ENCODE results near the gene EDEM1.

EDEM1 gene

GRCh38 chr3:5254281-5255048, 67.0 kb downstream of the EDEM1 start:
- TF ChIP-seq CTCF (conservative IDR thresholded peaks at IDR 0.05; ENCODE audit: low read depth, low read length) = no peak
- Histone ChIP-seq H3K4me1 (ENCODE audit: low read depth, poor library complexity, severe bottlenecking) (no peaks in the 10 kb centered on the region), H2AFZ (ENCODE audit: low read depth) (no peak overlapping the region), H3K27ac (no peak overlapping the region), H3K36me3 (ENCODE audit: insufficient read depth) (no peaks in the 10 kb centered on the region), H3K4me2 (no peak overlapping the region), H4K20me1 (ENCODE audit: insufficient read depth) (no peaks in the 10 kb centered on the region), H3K4me3 (IDR thresholded peaks at IDR 0.05; ENCODE audit: insufficient read depth, low read depth, low read length) (no peak overlapping the region), H3K27me3 (ENCODE audit: insufficient read depth, low read depth) (no peaks in the 10 kb centered on the region), H3K9ac (no peak overlapping the region), H3K79me2 (ENCODE audit: insufficient read depth, low read depth) (no peaks in the 10 kb centered on the region)

GRCh38 chr3:5255404-5256344, 68.2 kb downstream of the EDEM1 start:
- no peak overlapping the region for H2AFZ ChIP-seq (ENCODE audit: low read depth)
- H4K20me1 ChIP-seq (ENCODE audit: insufficient read depth) = no peaks in the 10 kb centered on the region
- no peaks in the 10 kb centered on the region for H3K4me1 ChIP-seq (ENCODE audit: low read depth, poor library complexity, severe bottlenecking)
- no peak overlapping the region for H3K27ac ChIP-seq
- H3K36me3 ChIP-seq (ENCODE audit: insufficient read depth) = no peaks in the 10 kb centered on the region
- H3K27me3 ChIP-seq (ENCODE audit: insufficient read depth, low read depth) = no peaks in the 10 kb centered on the region
- H3K9ac ChIP-seq = no peak overlapping the region
- H3K4me2 ChIP-seq = no peak overlapping the region
- no peak overlapping the region for H3K4me3 ChIP-seq (IDR thresholded peaks at IDR 0.05; ENCODE audit: insufficient read depth, low read depth, low read length)
- no peak for TF ChIP-seq CTCF (conservative IDR thresholded peaks at IDR 0.05; ENCODE audit: low read depth, low read length)
- no peaks in the 10 kb centered on the region for H3K79me2 ChIP-seq (ENCODE audit: insufficient read depth, low read depth)

GRCh38 chr3:5258526-5258925, 71.0 kb downstream of the EDEM1 start:
- no peaks in the 10 kb centered on the region for H3K4me1 ChIP-seq (ENCODE audit: low read depth, poor library complexity, severe bottlenecking)
- no peak for TF ChIP-seq CTCF (conservative IDR thresholded peaks at IDR 0.05; ENCODE audit: low read depth, low read length)
- no peaks in the 10 kb centered on the region for H3K36me3 ChIP-seq (ENCODE audit: insufficient read depth)
- H2AFZ ChIP-seq (ENCODE audit: low read depth) = no peak overlapping the region
- no peaks in the 10 kb centered on the region for H4K20me1 ChIP-seq (ENCODE audit: insufficient read depth)
- no peaks in the 10 kb centered on the region for H3K79me2 ChIP-seq (ENCODE audit: insufficient read depth, low read depth)
- H3K27ac ChIP-seq = no peak overlapping the region
- H3K4me2 ChIP-seq = no peak overlapping the region
- H3K4me3 ChIP-seq (IDR thresholded peaks at IDR 0.05; ENCODE audit: insufficient read depth, low read depth, low read length) = no peak overlapping the region
- H3K27me3 ChIP-seq (ENCODE audit: insufficient read depth, low read depth) = no peaks in the 10 kb centered on the region
- H3K9ac ChIP-seq = no peak overlapping the region

GRCh38 chr3:5260992-5261501, 73.5 kb downstream of the EDEM1 start:
- no peaks in the 10 kb centered on the region for H4K20me1 ChIP-seq (ENCODE audit: insufficient read depth)
- H2AFZ ChIP-seq (ENCODE audit: low read depth) = no peak overlapping the region
- no peak overlapping the region for H3K4me2 ChIP-seq
- H3K36me3 ChIP-seq (ENCODE audit: insufficient read depth) = no peaks in the 10 kb centered on the region
- TF ChIP-seq CTCF (conservative IDR thresholded peaks at IDR 0.05; ENCODE audit: low read depth, low read length) = no peak
- no peaks in the 10 kb centered on the region for H3K27me3 ChIP-seq (ENCODE audit: insufficient read depth, low read depth)
- H3K4me1 ChIP-seq (ENCODE audit: low read depth, poor library complexity, severe bottlenecking) = no peaks in the 10 kb centered on the region
- H3K4me3 ChIP-seq (IDR thresholded peaks at IDR 0.05; ENCODE audit: insufficient read depth, low read depth, low read length) = no peak overlapping the region
- H3K79me2 ChIP-seq (ENCODE audit: insufficient read depth, low read depth) = no peaks in the 10 kb centered on the region
- no peak overlapping the region for H3K27ac ChIP-seq
- no peak overlapping the region for H3K9ac ChIP-seq

All from KMS-11 (cell line).